GM12801 (cell line): ENCODE measurements around the gene NKAIN2.

Experiments used
- CTCF ChIP-seq: IDR thresholded peaks from one replicate; pipeline ENCODE4 v1.5.1; 2011; ENCODE audit warnings: control low read depth; ENCODE audit not compliant: insufficient read length; ENCODE audit errors: extremely low read depth

The NKAIN2 gene

GRCh38 chr6:123990376-123990775 is 186.7 kb downstream of the NKAIN2 start:
- TF ChIP-seq CTCF = no peak

GRCh38 chr6:123994168-123994567 is 190.5 kb downstream of the NKAIN2 start:
- TF ChIP-seq CTCF = no peak

GRCh38 chr6:123994891-123995635 is 191.4 kb downstream of the NKAIN2 start:
- TF ChIP-seq CTCF = no peak

GRCh38 chr6:123997223-123997622 is 193.6 kb downstream of the NKAIN2 start:
- no peak for TF ChIP-seq CTCF

GRCh38 chr6:124002377-124003081 is 198.9 kb downstream of the NKAIN2 start:
- TF ChIP-seq CTCF = no peak

- TF ChIP-seq CTCF = no peak
Observed at GRCh38 chr6:124007266-124007665, 203.6 kb downstream of the NKAIN2 start.

GRCh38 chr6:124008000-124008987 is 204.6 kb downstream of the NKAIN2 start:
- TF ChIP-seq CTCF = no peak
